ENCODE data around the gene RPS6KC1. TPM values are rescaled to one million over a fixed set of nuclear protein-coding genes. Genes with fewer than 3 reads are reported as not detected.
"Not testable (repeated sequence)": the region's sequence is repeated elsewhere in the genome, so short reads cannot be mapped to it uniquely, and the experiment has no call there.

Gene RPS6KC1
- total RNA-seq, 6 donors from 2014 or later: 8.3 to 31.4 (median 15.1) TPM

- no peak overlapping the region for H3K27ac ChIP-seq
- H3K27me3 ChIP-seq: no peaks in the 10 kb centered on the region
- no peak overlapping the region for H3K4me3 ChIP-seq
- H3K36me3 ChIP-seq: no peaks in the 10 kb centered on the region
- DNase-seq (no peak), ATAC-seq (ENCODE audit: low FRiP score in 2 of 2) (no peak)
- H3K4me1 ChIP-seq: no peaks in the 10 kb centered on the region
- peaks cover 0 to 12% (median 8%) of the 10 kb centered on the region in 4 donors for H3K9me3 ChIP-seq
- no peak for TF ChIP-seq EP300 (IDR thresholded peaks at IDR 0.05)
- no peak for TF ChIP-seq POLR2AphosphoS5 (IDR thresholded peaks at IDR 0.05)
- TF ChIP-seq POLR2A (IDR thresholded peaks at IDR 0.05): no peak
- TF ChIP-seq CTCF (IDR thresholded peaks at IDR 0.05): no peak
Observed at GRCh38 chr1:213296558-213296957, 245.5 kb downstream of the RPS6KC1 start.

DNA sequence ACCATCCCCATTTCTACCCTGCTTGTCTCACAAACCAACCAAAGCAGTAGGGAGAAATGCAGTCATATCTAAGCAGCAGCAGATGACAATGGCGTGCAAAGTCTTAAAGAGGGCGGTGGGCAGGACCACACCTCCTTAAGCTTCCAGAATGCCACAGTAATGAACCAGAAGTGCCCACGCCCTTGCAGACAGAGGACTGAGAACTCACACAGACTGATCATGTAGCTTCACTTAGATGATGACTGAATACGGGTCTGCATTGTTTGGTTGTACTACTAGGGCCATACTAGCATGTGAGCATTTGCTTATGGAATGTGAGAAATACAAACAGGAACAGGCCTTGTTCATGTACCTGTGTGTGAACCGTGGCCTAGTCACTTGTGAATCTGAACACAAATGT is 246.0 kb downstream of the RPS6KC1 start:
- Histone ChIP-seq H3K27me3 (no peaks in the 10 kb centered on the region), H3K4me3 (no peak overlapping the region), H3K27ac (no peak overlapping the region), H3K9me3 (peaks cover 0 to 12% (median 8%) of the 10 kb centered on the region in 4 donors), H3K4me1 (no peaks in the 10 kb centered on the region), H3K36me3 (no peaks in the 10 kb centered on the region)
- ATAC-seq (ENCODE audit: low FRiP score in 2 of 2) (no peak), DNase-seq (no peak)
- TF ChIP-seq POLR2AphosphoS5 (IDR thresholded peaks at IDR 0.05): no peak
- no peak for TF ChIP-seq CTCF (IDR thresholded peaks at IDR 0.05)
- no peak for TF ChIP-seq POLR2A (IDR thresholded peaks at IDR 0.05)
- TF ChIP-seq EP300 (IDR thresholded peaks at IDR 0.05): no peak
- WGBS, 2 donors: 92 to 95% methylated on average over 5 of the region's 5 CpGs

DNA sequence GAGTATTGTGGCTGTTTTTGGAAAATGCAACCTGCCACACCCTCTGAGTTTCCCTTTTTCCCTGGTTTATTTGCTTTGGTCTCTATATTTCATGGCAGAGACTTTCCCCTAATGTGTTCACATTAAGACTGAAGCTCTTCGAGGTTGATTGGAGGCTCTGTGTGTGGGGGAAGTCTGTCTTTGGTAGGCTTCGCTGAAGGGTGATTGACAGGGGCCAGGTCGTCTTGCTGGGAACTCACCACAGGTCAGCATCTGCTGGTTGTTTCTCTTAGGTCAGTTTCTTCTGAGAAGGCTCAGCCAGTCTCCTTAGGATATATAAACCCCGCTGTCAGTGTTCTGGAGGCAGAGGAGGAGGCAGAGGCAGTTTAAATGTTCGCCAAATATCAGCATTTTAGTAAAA is 249.4 kb downstream of the RPS6KC1 start:
- WGBS, 2 donors: 69 to 74% methylated on average over 5 of the region's 5 CpGs
- DNase-seq (no peak), ATAC-seq (ENCODE audit: low FRiP score in 2 of 2) (no peak)
- Histone ChIP-seq H3K36me3 (no peaks in the 10 kb centered on the region), H3K4me1 (no peaks in the 10 kb centered on the region), H3K9me3 (peaks cover 0 to 12% (median 8%) of the 10 kb centered on the region in 4 donors), H3K27ac (no peak overlapping the region), H3K4me3 (no peak overlapping the region), H3K27me3 (no peaks in the 10 kb centered on the region)
- TF ChIP-seq CTCF (IDR thresholded peaks at IDR 0.05) (no peak), POLR2A (IDR thresholded peaks at IDR 0.05) (no peak), POLR2AphosphoS5 (IDR thresholded peaks at IDR 0.05) (no peak), EP300 (IDR thresholded peaks at IDR 0.05) (no peak)

DNA sequence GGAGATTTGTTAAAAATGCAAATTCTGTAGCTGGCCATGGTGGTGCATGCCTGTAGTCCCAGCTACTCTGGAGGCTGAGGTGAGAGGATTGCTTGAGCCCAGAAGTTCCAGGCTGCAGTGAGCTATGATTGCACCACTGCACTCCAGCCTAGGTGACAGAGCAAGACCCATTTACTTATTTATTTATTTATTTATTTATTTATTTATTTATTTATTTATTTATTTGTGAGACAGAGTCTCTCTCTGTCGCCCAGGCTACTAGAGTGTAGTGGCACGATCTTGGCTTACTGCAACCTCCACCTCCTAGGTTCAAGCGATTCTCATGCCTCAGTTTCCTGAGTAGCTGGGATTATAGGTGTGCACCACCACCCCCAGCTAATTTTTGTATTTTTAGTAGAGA is 250.5 kb downstream of the RPS6KC1 start:
- DNase-seq; H3K4me1 ChIP-seq; H3K9me3 ChIP-seq; H3K4me3 ChIP-seq; ATAC-seq (ENCODE audit: low FRiP score in 2 of 2); H3K27ac ChIP-seq; H3K36me3 ChIP-seq; H3K27me3 ChIP-seq: not testable (repeated sequence)
- WGBS, 2 donors: 92 to 94% methylated on average over 3 of the region's 3 CpGs

- H3K27ac ChIP-seq: no peak overlapping the region
- TF ChIP-seq POLR2AphosphoS5 (IDR thresholded peaks at IDR 0.05) (no peak), POLR2A (IDR thresholded peaks at IDR 0.05) (no peak), EP300 (IDR thresholded peaks at IDR 0.05) (no peak), CTCF (IDR thresholded peaks at IDR 0.05) (no peak)
- H3K27me3 ChIP-seq: no peaks in the 10 kb centered on the region
- no peaks in the 10 kb centered on the region for H3K9me3 ChIP-seq
- WGBS, 2 donors: 49 to 65% methylated on average over 8 of the region's 8 CpGs
- DNase-seq (no peak), ATAC-seq (ENCODE audit: low FRiP score in 2 of 2) (no peak)
- no peak overlapping the region for H3K4me3 ChIP-seq
- H3K4me1 ChIP-seq: no peaks in the 10 kb centered on the region
- H3K36me3 ChIP-seq: no peaks in the 10 kb centered on the region
Observed at GRCh38 chr1:213303286-213303685, 252.2 kb downstream of the RPS6KC1 start.

Data from upper lobe of left lung (tissue), 6 donors.